Naive B cell (primary cell): ENCODE data around the gene TRIO. TPM values are rescaled to one million over a fixed set of nuclear protein-coding genes. Genes with fewer than 3 reads are reported as not detected.
A peak's percentile ranks its signal among the peaks of the same experiment; 100 is the strongest.

ENCODE experiments used
- ATAC-seq, 2 donors: fragments of 150-1000 bp; cut with Tn5 transposase; 2 replicates each; pipeline ENCODE4 v1.10.0; 2021; ENCODE audit warnings: low read depth in 2 of 2, mild to moderate bottlenecking in 2 of 2, moderate library complexity in 2 of 2
- DNase-seq: peaks from one replicate; pipeline ENCODE4 v3.0.0; 2022
- H3K27ac Mint-ChIP-seq, 6 donors: one replicate each; pipeline ENCODE4 v1.8.0; 2020 to 2022; ENCODE audit warnings: mild to moderate bottlenecking in 6 of 6, mixed read lengths in 6 of 6, moderate library complexity in 5 of 6, inconsistent platforms in 2 of 6
- H3K27me3 Mint-ChIP-seq, 3 donors: one replicate each; pipeline ENCODE4 v1.8.0; 2021 to 2022; ENCODE audit warnings: mixed read lengths in 3 of 3, mild to moderate bottlenecking in 1 of 3
- H3K36me3 Mint-ChIP-seq, 2 donors: one replicate each; pipeline ENCODE4 v1.8.0; 2020 to 2022; ENCODE audit warnings: mixed read lengths in 2 of 2, inconsistent platforms in 1 of 2, mild to moderate bottlenecking in 1 of 2
- H3K4me1 Mint-ChIP-seq, 3 donors: one replicate each; pipeline ENCODE4 v1.8.0; 2020 to 2022; ENCODE audit warnings: mixed read lengths in 3 of 3, inconsistent platforms in 1 of 3, mild to moderate bottlenecking in 1 of 3, moderate library complexity in 1 of 3
- H3K4me3 Mint-ChIP-seq, 8 donors: one replicate each; pipeline ENCODE4 v1.8.0; 2020 to 2022; ENCODE audit warnings: mild to moderate bottlenecking in 8 of 8, mixed read lengths in 8 of 8, moderate library complexity in 8 of 8, inconsistent platforms in 2 of 8
- H3K9me3 Mint-ChIP-seq, 7 donors: one replicate each; pipeline ENCODE4 v1.8.0; 2020 to 2022; ENCODE audit warnings: mixed read lengths in 7 of 7, mild to moderate bottlenecking in 5 of 7, inconsistent platforms in 2 of 7, moderate library complexity in 1 of 7
- polyA plus RNA-seq, 6 donors: library from polyadenylated mRNA; unstranded; fragments of 300-500 nt; fragmentation: Illumina TruSeq; gene quantifications; one replicate each; pipeline ENCODE4 v1.2.3, GENCODE V29; 2021; ENCODE audit warnings: low read depth in 6 of 6

The TRIO gene
- polyA plus RNA-seq, 6 donors from 2014 or later, result 7.3 to 16.4 (median 11.1) TPM

DNA sequence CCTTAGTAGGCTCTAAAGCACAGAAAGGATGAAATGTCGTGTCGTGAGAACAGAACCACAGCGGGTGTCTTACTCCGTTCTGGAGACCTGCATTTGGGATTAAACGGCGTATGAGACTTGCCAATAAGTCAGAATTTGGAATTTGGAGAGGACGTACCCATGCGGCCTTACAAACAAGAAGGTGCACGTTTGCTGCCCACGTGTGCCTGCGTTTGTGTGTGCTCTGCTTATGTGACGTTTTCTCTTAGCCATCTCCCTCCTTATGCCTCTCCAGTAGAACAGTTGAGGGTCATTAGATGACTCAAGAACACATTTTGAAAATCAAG is 266.9 kb downstream of the TRIO start:
- DNase-seq (no peak), ATAC-seq (no peak)
- Mint-ChIP-seq H3K4me3 (no peak overlapping the region), H3K4me1 (peaks cover 0 to under 1% (median 0%) of the 10 kb centered on the region in 3 donors), H3K36me3 (peaks cover 22 to 23% of the 10 kb centered on the region in 2 donors), H3K9me3 (no peaks in the 10 kb centered on the region), H3K27me3 (no peaks in the 10 kb centered on the region), H3K27ac (no peak overlapping the region)

DNA sequence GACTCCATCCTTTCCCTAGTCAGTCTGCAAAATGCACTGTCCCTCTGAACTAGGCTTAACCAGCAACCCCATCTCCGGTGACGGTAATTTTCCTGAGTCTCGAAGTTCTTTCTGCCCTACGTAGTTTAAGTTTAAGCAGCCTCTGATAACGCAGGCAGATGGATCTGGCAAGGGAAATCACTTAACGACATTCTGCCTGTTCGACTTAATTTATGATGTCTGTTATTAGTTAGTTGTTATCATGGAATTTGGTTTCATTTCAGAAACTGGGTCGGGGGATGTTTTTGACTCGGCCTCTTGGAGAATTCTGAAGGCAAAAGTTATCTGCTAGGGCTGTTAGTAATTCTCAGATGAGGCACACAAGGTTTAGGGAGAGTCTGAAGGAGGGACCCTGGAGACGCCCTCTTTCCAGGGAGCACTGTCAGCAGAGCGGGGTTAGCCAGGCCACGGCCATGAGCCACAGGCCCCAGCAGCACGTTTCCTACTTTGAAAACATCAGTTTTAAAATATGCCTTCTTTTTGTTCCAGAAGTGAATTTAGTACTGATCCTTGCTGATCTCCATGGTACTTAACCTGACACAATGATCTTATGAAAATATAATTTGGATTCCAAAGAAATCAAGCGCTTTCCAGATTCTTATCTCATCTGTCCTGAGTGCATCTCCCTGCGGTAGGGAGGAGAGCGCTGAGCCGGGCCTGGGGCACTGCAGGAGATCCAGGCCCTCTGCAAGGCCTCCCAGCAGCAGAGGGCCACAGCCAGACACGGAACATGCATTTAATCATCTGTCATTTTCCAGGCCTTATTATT is 267.5 kb downstream of the TRIO start:
- DNase-seq (no peak), ATAC-seq (no peak)
- Mint-ChIP-seq H3K36me3 (peaks cover 17 to 22% of the 10 kb centered on the region in 2 donors), H3K4me1 (peaks cover 0 to 4% (median 0%) of the 10 kb centered on the region in 3 donors), H3K9me3 (no peaks in the 10 kb centered on the region), H3K4me3 (peak overlapping the region in 1 of 8 donors; percentile 15), H3K27me3 (no peaks in the 10 kb centered on the region), H3K27ac (peak overlapping the region in 2 of 6 donors; percentile 9 to 73)

DNA sequence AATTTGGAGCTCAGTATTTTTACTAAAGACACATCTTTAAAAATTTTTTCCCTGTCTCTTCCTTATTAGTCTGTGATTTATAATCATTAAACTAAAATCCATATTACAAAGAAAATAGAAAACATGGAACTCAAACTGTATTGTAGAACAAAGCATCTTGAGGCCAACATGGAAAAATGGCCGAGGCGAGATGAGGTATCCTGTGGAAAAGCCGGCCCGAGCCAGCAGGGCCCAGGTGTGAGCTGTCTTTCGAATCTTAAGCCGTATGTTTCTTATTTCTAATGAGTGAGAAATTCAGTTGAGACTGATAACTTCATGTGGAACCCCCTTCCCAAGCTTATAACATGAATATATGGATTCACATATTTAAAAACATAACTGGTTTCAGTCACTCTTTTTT is 268.1 kb downstream of the TRIO start:
- H3K27ac Mint-ChIP-seq, result no peak overlapping the region
- no peak overlapping the region for H3K4me3 Mint-ChIP-seq
- no peaks in the 10 kb centered on the region for H3K9me3 Mint-ChIP-seq
- ATAC-seq (no peak), DNase-seq (no peak)
- H3K27me3 Mint-ChIP-seq, result no peaks in the 10 kb centered on the region
- H3K4me1 Mint-ChIP-seq, result peaks cover 0 to 4% (median 0%) of the 10 kb centered on the region in 3 donors
- peaks cover 11 to 22% of the 10 kb centered on the region in 2 donors for H3K36me3 Mint-ChIP-seq

DNA sequence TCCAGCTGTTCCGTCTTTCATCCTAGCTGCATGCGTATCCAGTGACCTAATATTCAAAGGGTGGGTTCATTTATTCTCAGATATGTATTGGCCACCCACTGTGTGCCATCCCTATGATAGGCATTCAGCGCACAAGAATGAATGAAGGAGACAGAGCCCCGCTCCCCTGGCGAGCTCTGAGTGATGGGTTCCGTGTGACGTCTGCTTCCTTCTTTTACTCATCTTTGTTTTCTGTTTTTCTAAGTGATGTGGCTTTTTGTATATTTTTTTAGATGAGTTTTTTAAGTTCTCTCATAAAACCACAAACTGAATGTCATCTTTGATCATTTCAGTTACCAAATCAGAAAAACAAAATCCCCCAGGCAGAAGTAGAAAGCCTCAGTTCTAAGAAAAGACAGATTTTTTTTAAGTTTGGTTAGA is 270.2 kb downstream of the TRIO start:
- no peak for ATAC-seq
- DNase-seq, result no peak
- peaks cover 14 to 23% of the 10 kb centered on the region in 2 donors for H3K36me3 Mint-ChIP-seq
- peaks cover 0 to 6% (median 4%) of the 10 kb centered on the region in 3 donors for H3K4me1 Mint-ChIP-seq
- H3K27me3 Mint-ChIP-seq, result no peaks in the 10 kb centered on the region
- H3K9me3 Mint-ChIP-seq, result no peaks in the 10 kb centered on the region
- H3K27ac Mint-ChIP-seq, result peak overlapping the region in 3 of 6 donors; percentile 13 to 28 (median 21)
- H3K4me3 Mint-ChIP-seq, result no peak overlapping the region

DNA sequence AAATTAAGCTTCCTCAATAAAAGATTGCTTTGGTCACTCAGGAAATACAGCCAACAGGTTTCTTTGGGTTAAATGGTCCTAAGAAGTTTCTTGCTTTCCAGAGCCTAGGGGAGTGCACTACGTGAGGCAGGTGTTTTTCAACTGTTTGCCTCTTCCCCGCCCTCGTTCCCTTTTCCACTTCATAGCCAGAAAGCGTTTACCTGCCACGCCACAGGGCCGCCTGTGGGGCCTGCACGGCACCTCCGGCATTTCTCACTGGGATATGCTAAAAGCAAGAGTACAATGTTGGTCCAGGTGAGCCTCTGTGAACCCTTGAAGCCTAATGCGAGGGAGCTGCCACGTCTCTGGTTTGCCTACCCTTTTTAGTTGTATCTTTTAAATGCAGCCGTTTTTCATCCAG is 270.9 kb downstream of the TRIO start:
- Mint-ChIP-seq H3K9me3 (no peaks in the 10 kb centered on the region), H3K4me1 (peaks cover 0 to 6% (median 4%) of the 10 kb centered on the region in 3 donors), H3K4me3 (no peak overlapping the region), H3K36me3 (peaks cover 19 to 30% of the 10 kb centered on the region in 2 donors), H3K27me3 (no peaks in the 10 kb centered on the region), H3K27ac (peak overlapping the region in 1 of 6 donors; percentile 13)
- ATAC-seq (no peak), DNase-seq (no peak)

DNA sequence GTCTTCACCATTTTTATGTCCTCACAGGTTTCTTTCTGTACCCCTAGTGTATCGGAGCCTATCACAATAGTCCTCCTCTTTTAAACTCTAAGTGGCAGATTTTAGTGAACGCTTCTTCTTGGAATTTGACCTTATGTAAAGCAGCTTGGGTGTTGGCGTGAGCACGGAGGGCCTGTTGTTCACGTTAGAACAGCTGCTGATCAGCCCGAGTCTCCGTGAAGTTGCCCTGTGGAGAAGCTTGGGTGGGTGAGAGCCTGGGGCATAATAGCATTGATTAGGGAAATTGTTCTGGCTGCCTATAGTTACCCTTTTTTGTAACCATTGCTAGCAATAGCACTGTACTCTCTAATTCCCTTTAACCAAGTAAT is 271.5 kb downstream of the TRIO start:
- Mint-ChIP-seq H3K9me3 (no peaks in the 10 kb centered on the region), H3K4me3 (no peak overlapping the region), H3K27me3 (no peaks in the 10 kb centered on the region), H3K36me3 (peaks cover 19 to 33% of the 10 kb centered on the region in 2 donors), H3K27ac (no peak overlapping the region), H3K4me1 (peaks cover 0 to 6% (median 4%) of the 10 kb centered on the region in 3 donors)
- ATAC-seq (no peak), DNase-seq (no peak)

DNA sequence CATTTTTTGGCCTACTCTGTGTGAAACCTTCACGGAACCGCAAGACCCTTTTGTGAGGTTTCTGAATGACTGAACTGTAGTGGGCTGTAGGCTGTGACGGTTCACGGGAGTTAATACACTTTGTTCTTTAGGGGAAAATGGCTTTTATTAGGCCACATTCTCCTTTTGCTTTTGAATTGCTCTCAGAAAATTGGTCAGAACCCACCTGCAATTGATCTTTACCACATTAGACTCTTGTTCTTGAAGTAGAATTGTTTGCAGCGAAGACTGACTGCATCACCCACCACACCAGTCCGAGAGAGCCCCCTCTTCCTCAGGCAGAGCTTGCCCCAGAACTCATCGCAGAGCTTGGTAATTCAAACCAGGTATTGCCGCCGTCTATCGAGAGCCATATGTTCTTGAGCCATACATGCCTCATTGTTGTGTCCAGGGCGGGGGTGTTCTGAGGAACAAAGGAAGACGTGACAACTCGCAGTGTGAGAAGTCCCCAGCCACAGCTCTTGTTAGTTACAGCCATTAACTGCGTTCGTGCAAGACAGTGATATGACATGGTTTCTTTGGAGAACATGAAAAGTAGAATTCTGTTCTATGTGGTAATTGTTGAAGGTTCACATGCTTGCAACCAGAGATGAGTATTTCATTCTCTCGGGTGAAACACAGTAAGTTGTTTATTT is 272.0 kb downstream of the TRIO start:
- no peak overlapping the region for H3K4me3 Mint-ChIP-seq
- no peaks in the 10 kb centered on the region for H3K9me3 Mint-ChIP-seq
- H3K4me1 Mint-ChIP-seq, result peaks cover 0 to 6% (median 4%) of the 10 kb centered on the region in 3 donors
- DNase-seq (no peak), ATAC-seq (no peak)
- peaks cover 19 to 33% of the 10 kb centered on the region in 2 donors for H3K36me3 Mint-ChIP-seq
- H3K27ac Mint-ChIP-seq, result peak overlapping the region in 1 of 6 donors; percentile 5
- H3K27me3 Mint-ChIP-seq, result no peaks in the 10 kb centered on the region

DNA sequence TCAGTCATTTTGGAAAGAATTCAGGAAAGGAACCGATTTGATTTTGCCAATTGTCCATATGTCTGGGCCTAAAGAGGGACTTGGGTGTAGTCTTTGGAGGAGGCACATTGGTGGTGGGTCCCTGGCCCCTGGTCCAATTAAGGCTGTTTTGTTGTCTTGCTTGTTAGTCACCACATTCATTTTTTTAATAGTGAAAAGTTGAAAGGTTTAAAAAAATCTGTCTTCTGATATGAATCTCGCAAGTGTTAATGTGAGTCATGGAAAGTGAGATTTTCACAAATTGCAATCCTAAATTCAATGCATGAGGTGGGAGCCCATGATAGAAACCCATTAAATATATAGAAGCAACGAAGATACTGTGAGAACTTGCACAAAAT is 272.5 kb downstream of the TRIO start:
- DNase-seq (no peak), ATAC-seq (no peak)
- Mint-ChIP-seq H3K36me3 (peaks cover 14 to 33% of the 10 kb centered on the region in 2 donors), H3K9me3 (no peaks in the 10 kb centered on the region), H3K27ac (no peak overlapping the region), H3K4me1 (peaks cover 0 to 6% (median 4%) of the 10 kb centered on the region in 3 donors), H3K27me3 (no peaks in the 10 kb centered on the region), H3K4me3 (no peak overlapping the region)

DNA sequence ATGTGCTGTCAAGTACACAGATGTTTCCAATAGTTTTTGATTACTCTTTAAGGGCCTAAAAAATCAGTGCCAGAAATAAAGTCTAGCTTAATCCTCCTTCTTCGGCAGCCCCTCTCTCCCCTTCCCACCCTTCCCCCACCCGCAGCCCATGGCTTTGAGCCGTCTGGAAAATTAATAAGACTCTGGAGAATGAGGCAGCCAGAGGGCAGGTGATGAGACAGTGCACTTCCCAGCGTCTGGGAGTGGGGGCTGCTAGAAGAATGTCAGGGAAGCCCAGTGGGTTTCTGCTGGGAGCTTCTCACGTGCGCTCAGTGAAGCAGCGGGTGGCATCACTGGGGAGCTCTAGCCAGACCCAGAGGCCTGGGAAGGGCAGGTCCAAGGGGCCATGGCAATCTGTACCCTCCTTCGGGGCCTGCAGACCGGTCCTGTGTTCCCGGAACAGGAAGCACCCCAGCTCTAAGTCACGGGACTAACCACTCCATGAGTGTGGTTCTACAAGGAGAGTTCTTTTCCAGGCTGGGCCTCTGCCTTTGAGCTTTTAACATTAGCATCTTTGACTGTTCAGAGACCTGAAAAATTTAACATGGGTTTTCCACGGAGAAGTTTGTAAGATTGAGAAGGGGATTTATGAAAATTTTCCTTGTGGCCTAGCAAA is 273.6 kb downstream of the TRIO start:
- ATAC-seq, result no peak
- no peaks in the 10 kb centered on the region for H3K27me3 Mint-ChIP-seq
- peaks cover 0 to 6% (median 4%) of the 10 kb centered on the region in 3 donors for H3K4me1 Mint-ChIP-seq
- H3K27ac Mint-ChIP-seq, result no peak overlapping the region
- DNase-seq, result no peak
- H3K9me3 Mint-ChIP-seq, result no peaks in the 10 kb centered on the region
- H3K36me3 Mint-ChIP-seq, result peaks cover 9 to 36% of the 10 kb centered on the region in 2 donors
- no peak overlapping the region for H3K4me3 Mint-ChIP-seq

DNA sequence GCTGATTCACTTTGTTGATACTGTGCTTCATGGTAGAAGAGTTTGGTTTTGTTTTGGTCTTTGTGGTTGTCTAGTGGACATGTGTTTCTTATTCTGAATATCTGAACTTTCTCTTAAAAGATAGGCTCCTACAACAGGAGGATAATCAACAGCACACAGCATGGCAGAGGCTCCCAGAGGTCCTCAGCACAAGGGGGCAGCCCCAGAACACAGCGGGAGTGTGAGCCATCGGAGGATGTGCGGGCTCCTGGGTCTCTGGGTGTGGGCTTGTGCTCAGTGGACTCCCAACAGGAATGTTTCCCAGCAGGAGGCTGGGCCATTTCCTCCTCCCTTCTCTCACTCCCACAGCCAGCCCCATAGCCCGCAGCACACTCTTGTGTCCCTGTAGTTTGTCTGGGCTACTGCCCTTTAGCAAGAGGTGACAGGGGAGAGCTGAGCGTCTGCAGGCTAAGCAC is 274.2 kb downstream of the TRIO start:
- peaks cover 0 to 6% (median 4%) of the 10 kb centered on the region in 3 donors for H3K4me1 Mint-ChIP-seq
- no peak overlapping the region for H3K4me3 Mint-ChIP-seq
- H3K27ac Mint-ChIP-seq, result no peak overlapping the region
- ATAC-seq (no peak), DNase-seq (no peak)
- H3K36me3 Mint-ChIP-seq, result peaks cover 11 to 42% of the 10 kb centered on the region in 2 donors
- H3K9me3 Mint-ChIP-seq, result no peaks in the 10 kb centered on the region
- no peaks in the 10 kb centered on the region for H3K27me3 Mint-ChIP-seq

DNA sequence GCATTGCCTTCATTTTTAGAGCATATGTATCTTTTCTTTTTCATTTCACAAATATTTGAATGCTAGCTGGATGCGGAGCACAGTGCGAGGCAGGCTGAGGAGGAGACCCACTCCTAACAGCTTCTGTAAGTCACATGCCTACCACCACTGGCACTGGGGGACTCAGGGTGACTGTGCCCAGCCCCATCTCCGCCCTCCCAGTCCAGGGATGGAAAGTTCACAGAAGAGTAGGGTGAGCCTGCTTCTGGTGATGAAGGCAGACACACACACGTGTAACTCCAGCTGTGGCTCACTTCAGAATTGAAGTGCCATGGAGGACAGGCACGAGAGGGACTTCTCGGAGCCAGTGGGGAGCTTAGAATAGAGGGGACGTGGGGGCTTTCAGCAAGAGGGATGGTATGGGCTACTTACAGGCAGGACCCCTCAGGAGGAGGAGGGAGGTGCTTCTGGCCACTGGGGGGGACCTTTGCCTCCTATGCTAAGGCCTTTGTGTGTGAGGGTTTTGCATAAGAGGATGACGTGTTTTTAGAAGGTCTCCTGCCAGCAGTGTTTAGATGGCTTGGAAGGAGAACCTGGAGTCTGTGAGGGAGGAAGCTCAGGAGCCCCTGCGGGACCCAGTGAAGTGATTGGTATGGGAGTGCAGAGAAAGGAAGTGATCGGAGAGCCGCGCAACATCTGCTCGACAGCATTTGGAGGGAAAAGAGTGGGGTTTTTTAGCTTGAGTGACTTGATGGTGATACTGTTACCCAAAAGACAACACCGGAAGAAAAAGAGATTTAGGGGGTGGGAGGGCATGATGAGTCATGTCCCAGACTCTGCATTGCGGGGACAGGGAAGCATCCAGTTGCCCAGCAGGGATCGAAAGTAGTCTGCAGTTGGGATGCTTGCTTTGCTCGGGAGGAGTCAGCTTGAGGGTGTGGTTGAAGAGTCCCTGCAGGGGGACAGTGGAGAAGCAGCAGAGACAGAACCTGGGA is 274.9 kb downstream of the TRIO start:
- Mint-ChIP-seq H3K9me3 (no peaks in the 10 kb centered on the region), H3K4me1 (peaks cover 0 to 6% (median 4%) of the 10 kb centered on the region in 3 donors), H3K27ac (peak overlapping the region in 2 of 6 donors; percentile 13 to 21), H3K27me3 (no peaks in the 10 kb centered on the region), H3K36me3 (peaks cover 14 to 40% of the 10 kb centered on the region in 2 donors), H3K4me3 (peak overlapping the region in 2 of 8 donors; percentile 18 to 30)
- DNase-seq (no peak), ATAC-seq (no peak)

DNA sequence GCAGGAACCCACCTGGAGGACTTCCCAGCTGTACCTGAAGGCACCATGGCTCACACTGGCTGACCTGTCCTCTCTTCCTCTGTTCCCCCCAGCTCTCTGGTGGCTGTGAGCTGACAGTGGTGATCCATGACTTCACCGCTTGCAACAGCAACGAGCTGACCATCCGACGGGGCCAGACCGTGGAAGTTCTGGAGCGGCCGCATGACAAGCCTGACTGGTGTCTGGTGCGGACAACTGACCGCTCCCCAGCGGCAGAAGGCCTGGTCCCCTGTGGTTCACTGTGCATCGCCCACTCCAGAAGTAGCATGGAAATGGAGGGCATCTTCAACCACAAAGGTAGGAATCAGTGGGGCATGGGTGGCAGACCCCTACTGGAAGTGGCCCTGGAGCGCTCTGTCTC is 276.5 kb downstream of the TRIO start:
- DNase-seq (no peak), ATAC-seq (no peak)
- H3K27me3 Mint-ChIP-seq, result no peaks in the 10 kb centered on the region
- H3K4me3 Mint-ChIP-seq, result no peak overlapping the region
- peaks cover 16 to 30% of the 10 kb centered on the region in 2 donors for H3K36me3 Mint-ChIP-seq
- peaks cover 0 to 7% (median 6%) of the 10 kb centered on the region in 3 donors for H3K4me1 Mint-ChIP-seq
- no peaks in the 10 kb centered on the region for H3K9me3 Mint-ChIP-seq
- peak overlapping the region in 1 of 6 donors; percentile 12 for H3K27ac Mint-ChIP-seq
